Vagina (tissue), 2 donors: ENCODE measurements around the gene CSTB.

Experiments
- POLR2A ChIP-seq, 2 donors: fragments of 450-650 bp; IDR thresholded peaks; one replicate each; pipeline ENCODE4 v1.6.1; 2017; ENCODE audit warnings: antibody characterized with exemption in 2 of 2, mild to moderate bottlenecking in 2 of 2, moderate library complexity in 2 of 2
- POLR2AphosphoS5 ChIP-seq, 2 donors: sonication (generic); formaldehyde crosslinking; IDR thresholded peaks; one replicate each; pipeline ENCODE4 v1.9.0; 2017; ENCODE audit warnings: antibody characterized with exemption in 2 of 2, mild to moderate bottlenecking in 2 of 2, low read depth in 1 of 2; ENCODE audit not compliant: insufficient read depth in 1 of 2
- TF ChIP-seq, protein P1 (sequence below), 3 experiments: fragments of 450-650 bp in 2 of 3; fragments of 200-600 bp in 1 of 3; sonication (generic) in 1 of 3; IDR thresholded peaks; one replicate each; pipeline ENCODE4 v1.5.1; 2017 to 2019; ENCODE audit warnings: antibody characterized with exemption in 3 of 3, mild to moderate bottlenecking in 2 of 3, moderate library complexity in 2 of 3

DNA sequence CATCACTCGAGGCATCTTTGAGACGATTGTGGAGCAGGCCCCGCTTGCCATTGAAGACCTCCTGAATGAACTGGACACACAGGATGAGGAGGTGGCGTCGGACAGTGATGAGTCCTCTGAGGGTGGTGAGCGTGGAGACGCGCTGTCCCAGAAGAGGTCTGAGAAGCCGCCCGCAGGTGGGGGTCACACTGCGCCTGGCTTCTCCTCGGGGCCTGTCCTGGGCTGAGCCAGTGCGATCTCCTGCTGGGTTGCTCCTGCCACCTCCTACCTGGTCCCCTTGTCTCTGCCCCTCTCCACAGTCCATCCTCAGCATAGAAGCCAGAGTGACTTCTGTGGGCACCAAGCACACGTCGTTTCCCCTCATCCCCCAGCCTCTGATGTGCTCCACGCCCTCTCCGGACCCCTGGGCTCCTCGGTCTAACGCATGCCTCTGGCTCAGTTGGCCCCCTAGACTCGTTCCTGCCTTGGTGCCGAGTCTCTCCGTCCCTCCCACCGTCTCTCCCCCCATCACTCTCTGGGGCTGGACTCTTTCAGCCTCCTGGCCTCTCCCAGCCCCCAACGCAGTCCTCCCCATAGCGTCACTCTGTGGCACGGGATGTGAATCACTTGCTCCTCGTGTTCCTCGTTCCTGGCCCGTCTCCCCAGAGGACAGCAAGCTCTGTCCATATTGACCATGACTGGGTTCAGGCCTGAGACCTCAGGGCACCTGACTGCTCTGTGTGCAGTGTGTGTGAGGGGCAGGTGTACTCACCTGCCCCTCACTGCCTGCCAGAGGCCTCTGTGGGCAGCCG, 22.0 kb upstream of the CSTB start:
- no peak for TF ChIP-seq POLR2AphosphoS5 (IDR thresholded peaks at IDR 0.05; ENCODE audit: insufficient read depth in 1 of 2, low read depth in 1 of 2)
- no peak for TF ChIP-seq POLR2A (IDR thresholded peaks at IDR 0.05)
- TF ChIP-seq, protein P1, sequence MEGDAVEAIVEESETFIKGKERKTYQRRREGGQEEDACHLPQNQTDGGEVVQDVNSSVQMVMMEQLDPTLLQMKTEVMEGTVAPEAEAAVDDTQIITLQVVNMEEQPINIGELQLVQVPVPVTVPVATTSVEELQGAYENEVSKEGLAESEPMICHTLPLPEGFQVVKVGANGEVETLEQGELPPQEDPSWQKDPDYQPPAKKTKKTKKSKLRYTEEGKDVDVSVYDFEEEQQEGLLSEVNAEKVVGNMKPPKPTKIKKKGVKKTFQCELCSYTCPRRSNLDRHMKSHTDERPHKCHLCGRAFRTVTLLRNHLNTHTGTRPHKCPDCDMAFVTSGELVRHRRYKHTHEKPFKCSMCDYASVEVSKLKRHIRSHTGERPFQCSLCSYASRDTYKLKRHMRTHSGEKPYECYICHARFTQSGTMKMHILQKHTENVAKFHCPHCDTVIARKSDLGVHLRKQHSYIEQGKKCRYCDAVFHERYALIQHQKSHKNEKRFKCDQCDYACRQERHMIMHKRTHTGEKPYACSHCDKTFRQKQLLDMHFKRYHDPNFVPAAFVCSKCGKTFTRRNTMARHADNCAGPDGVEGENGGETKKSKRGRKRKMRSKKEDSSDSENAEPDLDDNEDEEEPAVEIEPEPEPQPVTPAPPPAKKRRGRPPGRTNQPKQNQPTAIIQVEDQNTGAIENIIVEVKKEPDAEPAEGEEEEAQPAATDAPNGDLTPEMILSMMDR (IDR thresholded peaks at IDR 0.05): no peak
